MCF 10A (cell line): Measurements from ENCODE around the gene ANKRD44. TPM values are rescaled to one million over a fixed set of nuclear protein-coding genes. Genes with fewer than 3 reads are reported as not detected.

Experiments
- BruUV-seq: library from RNA; stranded (reverse); fragments of 400-500 nt; replicated peaks from 2 replicates; lab custom pipeline; 2021; lab: Mats Ljungman, UMichigan
- CTCF ChIA-PET: fragments of 300-600 bp; sonication (Branson Sonifier 250); formaldehyde crosslinking; extraction: SDS; loops from one replicate; lab custom pipeline; 2021; ENCODE audit warnings: antibody characterized with exemption, inconsistent platforms; lab: Yijun Ruan, JAX
- POLR2A ChIA-PET: fragments of 300-600, 350-650 bp; sonication (Branson Sonifier 250); formaldehyde crosslinking; extraction: SDS; loops from one replicate; lab custom pipeline; 2020; ENCODE audit warnings: antibody characterized with exemption, inconsistent platforms; lab: Yijun Ruan, JAX
- DNase-seq: peaks from one replicate; pipeline ENCODE4 v3.0.0-alpha.2; 2018; ENCODE audit not compliant: unreplicated experiment
- H3K27ac Mint-ChIP-seq: one replicate; pipeline ENCODE4 v1.8.0; 2022; ENCODE audit warnings: mild to moderate bottlenecking, low read depth, mixed read lengths; ENCODE audit not compliant: unreplicated experiment
- H3K27me3 Mint-ChIP-seq: one replicate; pipeline ENCODE4 v1.8.0; 2022; ENCODE audit warnings: mixed read lengths; ENCODE audit not compliant: insufficient read depth, unreplicated experiment
- H3K36me3 Mint-ChIP-seq: one replicate; pipeline ENCODE4 v1.8.0; 2022; ENCODE audit warnings: mild to moderate bottlenecking, moderate library complexity, mixed read lengths; ENCODE audit not compliant: insufficient read depth, unreplicated experiment
- H3K4me1 Mint-ChIP-seq: one replicate; pipeline ENCODE4 v1.8.0; 2022; ENCODE audit warnings: mixed read lengths; ENCODE audit not compliant: insufficient read depth, unreplicated experiment
- H3K4me3 Mint-ChIP-seq: one replicate; pipeline ENCODE4 v1.8.0; 2022; ENCODE audit warnings: mild to moderate bottlenecking, moderate library complexity, mixed read lengths; ENCODE audit not compliant: unreplicated experiment
- H3K9me3 Mint-ChIP-seq: one replicate; pipeline ENCODE4 v1.8.0; 2022; ENCODE audit warnings: mixed read lengths; ENCODE audit not compliant: unreplicated experiment
- intact Hi-C: fragments of 100-400 bp; cut with micrococcal nuclease; formaldehyde crosslinking; loops from 2 replicates; pipeline ENCODE4 v1.14.1; 2022
- total RNA-seq: library from RNA; stranded (reverse); gene quantifications from 2 replicates; pipeline ENCODE4 v1.2.3, GENCODE V29; 2022
- TF ChIP-seq, protein P1 (sequence below): fragments of 200-600 bp; IDR thresholded peaks from one replicate; pipeline ENCODE4 v1.8.0; 2022; ENCODE audit warnings: antibody characterized with exemption, mild to moderate bottlenecking; ENCODE audit not compliant: unreplicated experiment

ANKRD44 gene
- total RNA-seq, 1 experiment from 2014 or later: 6.9 TPM

DNA sequence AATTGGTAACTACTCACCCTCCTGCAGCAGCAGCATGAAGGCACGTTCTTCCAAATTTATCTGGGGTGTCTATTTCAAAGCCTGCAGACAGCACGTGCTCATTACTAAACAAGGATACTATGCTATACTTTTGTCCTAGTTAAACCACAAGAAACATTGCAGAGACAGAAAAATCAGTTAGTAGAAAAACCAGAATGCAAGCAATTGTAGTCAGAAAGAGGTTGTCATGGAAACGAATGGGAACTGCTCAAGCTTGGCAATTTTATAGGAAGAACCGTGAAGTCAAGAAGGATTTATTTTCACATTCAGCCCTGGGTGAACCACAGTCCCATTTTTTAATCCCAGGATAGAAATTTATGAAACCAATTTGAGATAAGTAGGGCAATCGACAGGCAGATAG is 221.9 kb downstream of the ANKRD44 start:
- H3K36me3 Mint-ChIP-seq: no peaks in the 10 kb centered on the region
- no peak overlapping the region for H3K27ac Mint-ChIP-seq
- BruUV-seq: no TSS peak
- H3K27me3 Mint-ChIP-seq: no peaks in the 10 kb centered on the region
- TF ChIP-seq, protein P1, sequence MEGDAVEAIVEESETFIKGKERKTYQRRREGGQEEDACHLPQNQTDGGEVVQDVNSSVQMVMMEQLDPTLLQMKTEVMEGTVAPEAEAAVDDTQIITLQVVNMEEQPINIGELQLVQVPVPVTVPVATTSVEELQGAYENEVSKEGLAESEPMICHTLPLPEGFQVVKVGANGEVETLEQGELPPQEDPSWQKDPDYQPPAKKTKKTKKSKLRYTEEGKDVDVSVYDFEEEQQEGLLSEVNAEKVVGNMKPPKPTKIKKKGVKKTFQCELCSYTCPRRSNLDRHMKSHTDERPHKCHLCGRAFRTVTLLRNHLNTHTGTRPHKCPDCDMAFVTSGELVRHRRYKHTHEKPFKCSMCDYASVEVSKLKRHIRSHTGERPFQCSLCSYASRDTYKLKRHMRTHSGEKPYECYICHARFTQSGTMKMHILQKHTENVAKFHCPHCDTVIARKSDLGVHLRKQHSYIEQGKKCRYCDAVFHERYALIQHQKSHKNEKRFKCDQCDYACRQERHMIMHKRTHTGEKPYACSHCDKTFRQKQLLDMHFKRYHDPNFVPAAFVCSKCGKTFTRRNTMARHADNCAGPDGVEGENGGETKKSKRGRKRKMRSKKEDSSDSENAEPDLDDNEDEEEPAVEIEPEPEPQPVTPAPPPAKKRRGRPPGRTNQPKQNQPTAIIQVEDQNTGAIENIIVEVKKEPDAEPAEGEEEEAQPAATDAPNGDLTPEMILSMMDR: no peak
- no peaks in the 10 kb centered on the region for H3K9me3 Mint-ChIP-seq
- no peak for DNase-seq
- no peak overlapping the region for H3K4me3 Mint-ChIP-seq
- no peaks in the 10 kb centered on the region for H3K4me1 Mint-ChIP-seq
- intact Hi-C loops: no loop called here
- ChIA-PET POLR2A (no interaction called here), CTCF (interaction anchor here (2.1 kb wide), 1 partner anchor 25 kb away, joined by 11 read pairs; no protein-coding TSS in a partner anchor)

DNA sequence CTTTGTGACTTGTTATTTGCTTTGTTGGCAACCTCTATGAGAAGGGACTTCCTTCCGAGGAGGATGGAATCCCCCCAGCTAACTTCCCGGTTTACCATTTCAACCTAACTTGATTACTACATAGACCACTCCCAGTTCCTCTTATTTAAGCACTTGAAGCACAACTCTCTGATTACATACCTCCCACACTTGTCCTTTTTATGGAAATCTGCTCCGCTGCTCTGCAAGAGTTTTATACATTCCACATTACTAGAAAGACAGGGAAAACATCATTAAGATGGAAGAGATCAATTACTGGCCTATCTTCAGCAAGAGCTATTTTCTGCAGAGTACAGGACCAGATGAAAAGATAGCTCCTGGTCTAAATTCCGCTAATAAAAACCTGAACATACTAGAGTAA is 224.1 kb downstream of the ANKRD44 start:
- TF ChIP-seq, protein P1: no peak
- ChIA-PET POLR2A (interaction anchor here (0.7 kb wide), 1 partner anchor 11 kb away, joined by 3 read pairs; no protein-coding TSS in a partner anchor), CTCF (interaction anchor here (0.7 to 1.0 kb wide), 4 partner anchors 10 to 273 kb away, joined by 3 read pairs; no protein-coding TSS in a partner anchor)
- Mint-ChIP-seq H3K4me1 (no peaks in the 10 kb centered on the region), H3K36me3 (no peaks in the 10 kb centered on the region), H3K9me3 (no peaks in the 10 kb centered on the region), H3K27me3 (no peaks in the 10 kb centered on the region), H3K27ac (no peak overlapping the region), H3K4me3 (no peak overlapping the region)
- BruUV-seq: no TSS peak
- intact Hi-C loops: no loop called here
- no peak for DNase-seq

DNA sequence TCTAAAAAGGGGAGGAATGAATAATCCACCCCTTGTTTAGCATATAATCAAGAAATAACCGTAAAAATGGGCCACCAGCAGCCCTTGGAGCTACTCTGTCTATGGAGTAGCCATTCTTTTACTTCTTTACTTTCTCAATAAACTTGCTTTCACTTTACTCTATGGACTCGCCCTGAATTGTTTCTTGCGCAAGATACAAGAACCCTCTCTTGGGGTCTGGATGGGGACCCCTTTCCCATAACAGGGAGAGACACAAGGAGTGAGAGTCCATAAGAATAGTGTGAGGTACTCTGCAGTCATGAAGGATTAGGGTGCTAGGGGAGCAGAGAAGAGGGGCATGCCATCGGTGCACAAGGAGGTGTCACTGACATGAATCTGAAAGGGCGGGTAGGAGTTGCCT is 224.9 kb downstream of the ANKRD44 start:
- no peak overlapping the region for H3K27ac Mint-ChIP-seq
- intact Hi-C loops: no loop called here
- no peaks in the 10 kb centered on the region for H3K4me1 Mint-ChIP-seq
- H3K36me3 Mint-ChIP-seq: no peaks in the 10 kb centered on the region
- H3K27me3 Mint-ChIP-seq: no peaks in the 10 kb centered on the region
- CTCF ChIA-PET: interaction anchor here (0.8 kb wide), 1 partner anchor 10 kb away, joined by 3 read pairs; no protein-coding TSS in a partner anchor
- no TSS peak for BruUV-seq
- TF ChIP-seq, protein P1: no peak
- H3K9me3 Mint-ChIP-seq: no peaks in the 10 kb centered on the region
- no peak for DNase-seq
- POLR2A ChIA-PET: interaction anchor here (1.2 kb wide), 1 partner anchor 74 kb away, joined by 3 read pairs; no protein-coding TSS in a partner anchor
- no peak overlapping the region for H3K4me3 Mint-ChIP-seq

DNA sequence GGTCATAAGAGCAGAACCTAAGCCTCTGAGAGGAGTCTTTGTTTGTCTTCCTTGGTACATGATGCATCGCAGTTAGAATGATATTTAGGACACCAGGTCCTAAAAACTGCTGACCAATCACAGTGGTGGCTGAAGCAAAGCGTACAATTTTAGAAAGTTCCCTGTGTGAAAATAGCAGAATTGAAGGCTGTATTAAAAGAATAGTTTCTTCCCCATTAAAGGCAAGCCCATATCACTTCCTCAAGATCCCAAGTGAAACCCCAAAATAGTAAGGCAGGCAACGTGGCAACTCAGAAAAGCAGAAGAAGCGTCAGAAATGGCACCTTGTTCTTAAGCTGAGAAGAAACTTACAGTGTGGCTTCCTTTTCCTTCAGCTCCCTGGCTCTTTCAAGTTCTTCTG is 229.3 kb downstream of the ANKRD44 start:
- Mint-ChIP-seq H3K27me3 (no peaks in the 10 kb centered on the region), H3K36me3 (no peaks in the 10 kb centered on the region), H3K4me3 (no peak overlapping the region), H3K4me1 (no peaks in the 10 kb centered on the region), H3K9me3 (no peaks in the 10 kb centered on the region), H3K27ac (no peak overlapping the region)
- no peak for DNase-seq
- BruUV-seq: no TSS peak
- CTCF ChIA-PET: interaction anchor here (0.6 to 0.8 kb wide), 2 partner anchors 1500 to 1713 kb away, joined by 3 read pairs; no protein-coding TSS in a partner anchor
- POLR2A ChIA-PET: no interaction called here
- intact Hi-C loops: no loop called here
- TF ChIP-seq, protein P1: no peak
